Ectodermal cell (in vitro differentiated cells): Measurements from ENCODE around the gene HDLBP.

Source experiments
- H3K27ac ChIP-seq: 2 replicates; pipeline ENCODE4 v1.7.0; 2013; ENCODE audit warnings: mild to moderate bottlenecking, low read depth, low read length; ENCODE audit not compliant: insufficient read depth, poor library complexity, severe bottlenecking
- H3K27me3 ChIP-seq: 2 replicates; pipeline ENCODE4 v1.7.0; 2013; ENCODE audit warnings: mild to moderate bottlenecking, low read length; ENCODE audit not compliant: insufficient read depth, control insufficient read depth, poor library complexity, severe bottlenecking
- H3K36me3 ChIP-seq: one replicate; pipeline ENCODE4 v1.7.0; 2013; ENCODE audit warnings: low read length; ENCODE audit not compliant: control insufficient read depth, insufficient read depth
- H3K4me1 ChIP-seq: one replicate; pipeline ENCODE4 v1.7.0; 2013; ENCODE audit warnings: low read length; ENCODE audit not compliant: control insufficient read depth, insufficient read depth
- H3K4me3 ChIP-seq: 2 replicates; pipeline ENCODE4 v1.7.0; 2013; ENCODE audit warnings: low read depth, low read length, control low read depth; ENCODE audit not compliant: insufficient read depth
- H3K9me3 ChIP-seq: 2 replicates; pipeline ENCODE4 v1.7.0; 2013; ENCODE audit warnings: mild to moderate bottlenecking, low read length, moderate library complexity; ENCODE audit not compliant: control insufficient read depth
- WGBS, 2 experiments: methylation state at CpG; one replicate each; pipeline ENCODE4 v1.1.7; 2013; ENCODE audit warnings: missing lambda C conversion rate in 2 of 2; 5-methylcytosine and 5-hydroxymethylcytosine counted together

Gene HDLBP

DNA sequence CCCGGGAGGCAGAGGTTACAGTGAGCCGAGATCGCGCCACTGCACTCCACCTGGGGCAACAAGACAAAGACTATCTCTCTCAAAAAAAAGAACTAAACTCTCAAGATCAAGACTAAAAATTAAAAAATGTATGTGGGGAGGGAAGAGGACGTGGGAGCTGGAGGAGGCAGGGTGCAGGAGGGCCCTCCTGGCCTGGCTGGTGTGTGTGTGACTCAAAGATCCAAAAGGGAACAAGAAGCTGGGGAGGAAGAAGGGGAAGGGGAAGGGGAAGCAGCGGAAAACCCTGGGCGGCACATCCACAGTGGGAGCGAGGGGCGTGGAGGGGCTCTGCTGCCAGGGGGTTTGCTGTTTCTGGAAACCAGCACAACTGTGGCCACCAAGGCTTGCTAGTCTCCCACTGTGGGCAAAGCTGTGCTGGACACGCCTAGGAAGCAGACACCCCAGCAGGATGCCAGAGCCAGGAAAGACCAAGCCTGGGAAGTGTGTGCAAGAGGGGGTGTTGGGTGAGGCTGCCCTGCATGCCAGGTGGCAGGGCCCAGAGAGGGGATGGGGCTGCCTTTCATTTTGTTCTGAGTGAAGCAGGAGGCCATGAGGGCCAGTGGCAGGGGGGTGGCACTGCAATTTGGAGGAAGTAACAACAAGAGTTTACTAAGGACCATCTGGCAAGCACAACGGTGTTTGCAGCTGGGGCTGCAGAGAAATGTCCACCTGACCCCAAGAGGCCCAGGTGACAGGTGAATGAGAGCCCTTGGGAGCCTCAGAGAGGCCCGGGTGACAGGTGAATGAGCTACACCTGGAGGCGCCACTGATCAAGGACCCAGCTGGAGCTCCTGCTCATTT lies 82.5 kb downstream of the HDLBP start:
- WGBS, 2 experiments: 96% methylated on average over 13 of the region's 13 CpGs
- Histone ChIP-seq H3K36me3 (peaks cover 66% of the 10 kb centered on the region), H3K4me3 (no peak overlapping the region)

DNA sequence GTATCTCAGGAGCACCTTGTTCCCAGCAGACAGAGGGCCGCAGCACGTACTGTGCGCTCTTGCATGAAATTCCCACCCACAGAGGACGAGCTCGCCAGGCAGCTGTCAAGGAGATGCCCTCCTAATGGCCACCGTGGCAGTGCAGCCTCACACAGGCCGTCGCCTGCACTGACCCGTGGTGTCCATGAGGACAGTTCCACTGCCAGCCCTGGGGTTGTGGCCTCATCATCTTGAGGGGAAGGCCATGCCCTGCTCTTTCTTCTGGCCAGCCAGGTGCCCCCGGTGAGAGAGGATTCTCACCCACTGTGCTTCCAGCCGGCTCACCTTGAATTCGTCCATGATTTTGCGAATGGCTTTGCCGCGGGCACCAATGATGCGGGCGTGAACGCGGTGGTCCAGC lies 85.0 kb downstream of the HDLBP start:
- WGBS, 2 experiments: 96% methylated on average over 19 of the region's 19 CpGs
- Histone ChIP-seq H3K27ac (no peak overlapping the region), H3K4me1 (no peaks in the 10 kb centered on the region), H3K4me3 (no peak overlapping the region), H3K27me3 (no peaks in the 10 kb centered on the region), H3K36me3 (peaks cover 47% of the 10 kb centered on the region), H3K9me3 (no peaks in the 10 kb centered on the region)

More for the DNA sequence above, 82.5 kb downstream of the HDLBP start:
- Histone ChIP-seq H3K27me3 (no peaks in the 10 kb centered on the region), H3K4me1 (no peaks in the 10 kb centered on the region), H3K27ac (no peak overlapping the region), H3K9me3 (no peaks in the 10 kb centered on the region)

DNA sequence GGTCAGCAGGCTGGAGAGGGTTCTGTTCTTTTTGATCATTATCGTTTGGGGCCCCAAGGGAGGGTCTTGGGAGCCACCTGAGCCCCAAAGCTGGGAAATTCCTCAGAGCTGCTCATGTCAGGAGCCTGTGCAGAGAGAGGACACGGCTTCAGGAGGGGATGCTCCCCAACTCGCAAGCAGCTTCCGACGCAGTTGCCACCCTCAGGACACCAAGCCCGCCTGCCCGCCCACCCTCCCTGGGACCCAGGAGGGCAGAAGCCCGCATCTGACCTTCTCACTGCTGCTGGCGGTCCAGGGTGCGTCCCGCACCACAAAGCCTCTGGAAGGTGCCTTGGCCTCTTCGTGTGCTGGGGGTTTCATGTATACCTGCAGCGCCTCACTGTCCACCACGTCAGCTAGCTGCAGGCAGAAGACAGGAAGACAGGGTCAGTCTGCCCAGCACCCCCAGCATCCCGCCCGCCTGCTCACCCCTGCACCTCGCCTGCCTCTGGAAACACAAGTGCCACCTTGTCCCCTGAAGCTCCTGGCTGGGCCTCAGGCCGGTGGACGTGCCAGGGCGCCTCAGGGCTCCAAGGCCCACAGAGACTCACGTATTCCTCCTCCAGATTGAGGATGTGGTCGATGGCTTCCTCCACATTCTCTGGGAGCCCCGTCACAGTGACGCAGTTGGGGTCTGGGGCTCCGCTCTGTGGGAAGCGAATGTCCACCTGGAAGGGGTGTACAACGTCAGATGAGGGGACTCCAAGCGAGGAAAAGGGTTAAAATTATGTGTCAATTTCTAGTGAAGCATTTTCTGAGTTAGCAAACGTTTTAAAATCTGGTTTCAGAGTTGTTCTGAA lies 85.7 kb downstream of the HDLBP start:
- Histone ChIP-seq H3K27me3 (no peaks in the 10 kb centered on the region), H3K4me3 (no peak overlapping the region), H3K4me1 (no peaks in the 10 kb centered on the region), H3K9me3 (no peaks in the 10 kb centered on the region), H3K27ac (no peak overlapping the region), H3K36me3 (peaks cover 42% of the 10 kb centered on the region)
- 95 to 96% methylated on average over 29 of the region's 29 CpGs for WGBS, 2 experiments

DNA sequence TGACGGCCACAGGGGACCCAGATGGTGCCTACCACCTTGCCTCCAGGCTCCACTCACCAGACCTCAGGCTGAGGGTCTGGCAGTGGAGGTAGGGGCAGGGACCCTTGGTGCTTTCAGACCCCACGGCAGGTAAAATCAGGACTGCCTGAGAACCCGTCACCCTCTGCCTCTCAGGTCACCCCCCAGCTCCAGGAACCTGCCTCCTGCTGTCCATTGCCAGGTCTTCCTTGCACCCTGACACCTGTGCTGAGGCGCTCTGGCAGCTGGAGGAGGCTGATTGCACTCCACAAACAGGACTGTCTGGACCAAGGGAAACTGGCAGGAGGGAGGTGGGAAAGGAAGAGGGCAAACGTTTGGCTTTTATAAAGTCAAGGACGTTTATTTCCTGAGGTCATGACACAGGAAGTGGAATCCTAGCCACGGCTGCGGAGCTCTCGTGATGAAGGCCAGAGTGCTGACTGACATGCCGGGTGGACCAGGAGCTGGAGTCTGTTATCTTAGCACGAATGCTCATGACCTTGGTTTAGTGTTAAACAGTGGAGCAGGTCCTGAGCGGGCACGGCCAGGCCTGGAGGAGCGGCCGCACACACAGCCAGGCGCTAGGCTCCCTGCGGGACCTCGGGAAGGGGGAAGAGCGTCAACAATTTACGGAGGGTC lies 86.5 kb downstream of the HDLBP start:
- no peaks in the 10 kb centered on the region for H3K27me3 ChIP-seq
- WGBS, 2 experiments: 95% methylated on average over 20 of the region's 20 CpGs
- H3K4me1 ChIP-seq: peaks cover 5% of the 10 kb centered on the region
- H3K27ac ChIP-seq: no peak overlapping the region
- H3K36me3 ChIP-seq: peaks cover 35% of the 10 kb centered on the region
- no peaks in the 10 kb centered on the region for H3K9me3 ChIP-seq
- no peak overlapping the region for H3K4me3 ChIP-seq

DNA sequence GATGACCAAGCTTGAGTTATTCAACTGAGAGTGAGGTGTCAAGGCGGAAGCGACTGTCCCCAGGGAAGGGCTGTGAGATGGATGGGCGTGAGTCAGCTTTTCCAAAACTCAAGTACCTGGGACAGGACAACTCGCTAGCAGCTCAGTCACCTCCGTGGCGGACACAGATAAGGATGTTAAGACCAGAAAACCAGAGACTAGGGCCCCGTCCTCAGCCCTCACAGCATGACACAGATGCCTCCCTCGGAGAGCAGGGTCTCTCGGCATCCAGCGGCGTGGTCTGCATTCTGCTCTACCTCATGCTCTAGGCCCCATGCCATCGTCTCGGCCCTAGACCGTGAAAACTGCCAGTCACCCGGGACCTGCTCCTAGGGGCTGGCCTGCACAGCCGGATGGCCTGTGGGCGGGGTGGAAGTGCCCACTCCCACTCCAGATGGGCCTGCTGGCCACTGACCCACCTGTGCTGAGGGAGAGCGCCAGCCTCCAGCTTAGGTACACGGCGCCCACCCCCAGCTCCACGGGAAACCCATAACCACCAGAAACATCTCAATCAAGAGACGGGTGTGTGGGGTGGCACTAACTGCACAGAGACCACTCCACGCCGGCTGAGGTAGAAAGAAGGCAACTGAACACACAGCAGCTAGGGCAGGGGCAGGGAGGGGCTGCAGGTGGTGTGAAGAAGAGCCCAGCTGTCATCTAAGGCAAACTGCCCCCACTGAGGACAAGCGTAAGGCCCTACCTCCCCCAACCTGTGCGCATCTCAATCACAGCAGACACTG lies 87.2 kb downstream of the HDLBP start:
- Histone ChIP-seq H3K27ac (no peak overlapping the region), H3K9me3 (no peaks in the 10 kb centered on the region), H3K36me3 (peaks cover 29% of the 10 kb centered on the region), H3K27me3 (no peaks in the 10 kb centered on the region), H3K4me1 (peaks cover 7% of the 10 kb centered on the region), H3K4me3 (no peak overlapping the region)
- 94 to 95% methylated on average over 26 of the region's 26 CpGs for WGBS, 2 experiments

DNA sequence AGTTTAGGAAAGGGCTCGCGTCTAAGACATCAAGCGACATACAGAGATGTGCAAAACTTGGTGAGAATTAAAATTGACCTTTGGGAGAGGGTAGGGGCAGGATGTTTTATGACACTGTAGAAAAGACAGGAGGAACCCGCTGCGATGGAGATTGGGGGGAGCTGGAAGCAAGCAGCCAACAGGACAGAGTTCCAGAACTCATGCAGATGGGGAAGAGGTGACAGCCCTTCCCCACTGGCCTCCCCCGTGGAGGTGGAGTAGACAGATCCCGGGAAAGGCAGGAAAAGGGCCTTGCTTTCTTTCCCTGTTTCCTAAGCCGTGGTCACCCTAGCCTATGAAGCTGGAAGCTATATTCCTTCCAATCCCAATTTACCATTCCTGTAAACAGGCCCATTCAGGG lies 87.9 kb downstream of the HDLBP start:
- Histone ChIP-seq H3K4me3 (no peak overlapping the region), H3K4me1 (peaks cover 7% of the 10 kb centered on the region), H3K27ac (no peak overlapping the region), H3K27me3 (no peaks in the 10 kb centered on the region), H3K36me3 (peaks cover 22% of the 10 kb centered on the region), H3K9me3 (no peaks in the 10 kb centered on the region)
- WGBS, 2 experiments: 94 to 95% methylated on average over 8 of the region's 8 CpGs

DNA sequence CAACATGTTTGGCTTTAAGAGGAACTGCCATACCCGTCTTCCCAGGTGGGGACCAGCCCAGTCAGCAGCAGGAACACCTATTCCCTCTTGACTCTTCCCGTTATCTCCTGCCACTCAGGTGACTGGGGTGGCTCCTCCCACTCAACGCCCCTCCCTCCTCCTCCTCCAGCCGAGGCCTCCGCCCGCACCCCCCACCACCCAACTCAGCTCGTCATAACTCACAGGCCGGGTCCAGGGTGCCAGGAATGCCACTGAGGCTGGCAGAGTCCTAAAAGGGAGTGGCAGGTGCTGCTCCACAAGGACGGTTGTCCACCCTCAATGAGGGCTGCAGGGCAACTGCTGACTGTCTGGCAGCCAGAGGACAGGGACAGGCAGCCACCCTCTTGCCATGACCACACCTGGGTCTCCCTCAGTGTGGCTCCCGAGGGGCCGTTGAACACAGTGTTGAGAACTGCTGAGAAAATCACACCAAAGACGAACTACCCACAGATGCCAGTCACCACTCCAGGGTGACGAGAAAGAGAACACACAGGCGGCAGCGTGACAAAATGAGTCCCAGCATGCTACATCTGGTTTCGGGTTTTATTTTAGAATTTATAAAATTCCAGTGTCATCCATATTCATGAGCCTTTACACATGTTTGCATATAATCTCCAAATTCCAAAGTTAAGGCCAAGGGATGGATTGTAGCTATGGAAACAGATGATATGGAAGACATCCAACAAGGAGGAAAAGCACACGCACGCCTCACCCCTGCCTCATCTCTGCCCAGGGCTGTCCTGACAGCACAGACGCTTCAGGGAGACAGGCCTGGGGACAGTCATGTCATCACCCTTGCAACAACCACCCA lies 88.5 kb downstream of the HDLBP start:
- 93% methylated on average over 19 of the region's 19 CpGs for WGBS, 2 experiments
- H3K27me3 ChIP-seq: no peaks in the 10 kb centered on the region
- H3K36me3 ChIP-seq: peaks cover 21% of the 10 kb centered on the region
- H3K27ac ChIP-seq: no peak overlapping the region
- no peaks in the 10 kb centered on the region for H3K9me3 ChIP-seq
- peaks cover 7% of the 10 kb centered on the region for H3K4me1 ChIP-seq
- no peak overlapping the region for H3K4me3 ChIP-seq

DNA sequence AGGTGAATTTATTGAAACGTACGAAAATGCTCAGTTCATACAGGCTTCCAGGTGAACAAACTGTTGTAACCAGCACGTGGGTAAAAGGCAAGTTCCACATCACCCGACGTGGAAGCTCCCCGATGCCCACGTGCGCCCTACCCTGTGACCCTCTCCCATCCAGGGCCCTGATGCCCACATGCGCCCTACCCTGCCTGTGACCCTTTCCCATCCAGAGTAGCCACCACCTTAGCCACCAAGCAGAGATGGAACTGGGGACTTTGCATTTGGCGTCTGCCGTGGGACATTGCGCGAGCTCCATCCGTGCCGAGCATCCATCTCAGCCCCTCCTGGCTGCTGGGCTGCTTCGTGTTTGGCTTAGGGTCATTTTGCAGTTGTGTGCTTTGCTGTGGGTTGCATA lies 89.5 kb downstream of the HDLBP start:
- Histone ChIP-seq H3K27me3 (no peaks in the 10 kb centered on the region), H3K27ac (no peak overlapping the region), H3K36me3 (peaks cover 21% of the 10 kb centered on the region), H3K9me3 (no peaks in the 10 kb centered on the region), H3K4me1 (peaks cover 7% of the 10 kb centered on the region), H3K4me3 (no peak overlapping the region)
- 95 to 97% methylated on average over 16 of the region's 16 CpGs for WGBS, 2 experiments

DNA sequence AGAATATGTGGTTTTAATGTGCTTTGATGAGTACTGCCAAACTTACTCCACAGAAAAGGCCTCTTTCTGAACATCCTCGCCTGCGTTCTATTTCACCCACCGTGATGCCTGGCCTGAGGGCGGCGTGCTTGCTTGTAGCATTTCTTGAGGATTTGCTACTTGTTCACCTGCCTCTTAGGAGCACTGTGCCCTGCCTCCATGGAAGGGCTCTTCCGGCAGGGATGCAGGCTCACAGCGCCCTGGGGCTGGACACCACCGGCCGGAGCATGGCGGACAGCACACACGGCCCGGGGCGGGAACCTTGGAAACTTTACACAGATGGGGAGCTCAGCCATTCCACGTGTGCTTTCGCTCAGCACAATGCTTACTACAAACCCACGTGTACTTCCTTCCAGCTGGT lies 89.9 kb downstream of the HDLBP start:
- Histone ChIP-seq H3K4me3 (no peak overlapping the region), H3K36me3 (peaks cover 18% of the 10 kb centered on the region)
- WGBS, 2 experiments: 92 to 95% methylated on average over 16 of the region's 16 CpGs

More for the DNA sequence above, 89.9 kb downstream of the HDLBP start:
- H3K9me3 ChIP-seq: no peaks in the 10 kb centered on the region
- H3K27ac ChIP-seq: no peak overlapping the region
- peaks cover 7% of the 10 kb centered on the region for H3K4me1 ChIP-seq
- no peaks in the 10 kb centered on the region for H3K27me3 ChIP-seq
